ENCODE data around the gene HAP1.
"Not testable (repeated sequence)": the region's sequence is repeated elsewhere in the genome, so short reads cannot be mapped to it uniquely, and the experiment has no call there.

The HAP1 gene

DNA sequence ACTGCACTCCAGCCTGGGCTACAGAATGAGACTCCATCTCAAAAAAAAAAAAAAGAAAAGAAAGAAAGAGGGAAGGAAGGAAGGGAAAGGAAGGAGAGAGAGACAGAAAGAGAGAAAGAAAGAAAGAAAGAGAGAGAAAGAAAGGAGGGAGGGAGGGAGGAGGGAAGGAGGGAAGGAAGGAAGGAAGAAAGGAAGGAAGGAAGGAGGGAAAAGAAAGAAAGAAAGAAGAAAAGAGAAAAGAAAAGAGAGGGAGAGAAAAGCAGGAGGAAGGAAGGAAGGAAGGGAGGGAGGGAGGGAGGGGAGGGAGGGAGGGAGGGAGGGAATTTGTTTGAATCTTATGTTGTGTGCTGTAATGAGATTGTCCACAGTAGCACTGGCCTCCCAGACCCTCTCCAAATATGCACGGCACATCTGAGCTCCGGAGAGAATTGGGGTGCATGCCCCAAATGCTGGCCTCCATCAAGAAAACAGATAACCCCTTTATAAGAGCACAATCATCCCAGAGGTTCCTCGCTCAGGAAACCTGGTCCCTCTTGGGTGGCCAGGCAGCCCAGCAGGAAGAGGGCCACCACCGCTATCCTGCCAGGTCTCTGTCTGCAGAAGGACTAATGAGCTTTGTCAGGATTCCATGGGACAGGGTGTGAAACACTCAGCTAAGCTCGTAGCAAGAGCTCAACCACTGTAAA, 54.6 kb downstream of the HAP1 start:
- Mint-ChIP-seq H3K9me3 (no peaks in the 10 kb centered on the region), H3K27me3 (no peaks in the 10 kb centered on the region), H3K27ac (peak overlapping the region; percentile 93), H3K36me3 (no peaks in the 10 kb centered on the region), H3K4me3 (no peak overlapping the region), H3K4me1 (peaks cover 48% of the 10 kb centered on the region)
- ATAC-seq = no peak

GRCh38 chr17:41678907-41679739, 55.3 kb downstream of the HAP1 start:
- Mint-ChIP-seq H3K27me3 (no peaks in the 10 kb centered on the region), H3K4me1 (peaks cover 51% of the 10 kb centered on the region), H3K36me3 (no peaks in the 10 kb centered on the region), H3K27ac (peak overlapping the region; percentile 93), H3K9me3 (no peaks in the 10 kb centered on the region), H3K4me3 (peak overlapping the region; percentile 65)
- peak; percentile 81 for ATAC-seq

- Mint-ChIP-seq H3K27me3 (no peaks in the 10 kb centered on the region), H3K9me3 (no peaks in the 10 kb centered on the region), H3K27ac (peak overlapping the region; percentile 93), H3K4me1 (peaks cover 51% of the 10 kb centered on the region), H3K4me3 (peak overlapping the region; percentile 65), H3K36me3 (no peaks in the 10 kb centered on the region)
- ATAC-seq = peak; percentile 78
Measured at GRCh38 chr17:41678411-41678906, 56.0 kb downstream of the HAP1 start.

- peaks cover 44% of the 10 kb centered on the region for H3K4me1 Mint-ChIP-seq
- no peaks in the 10 kb centered on the region for H3K9me3 Mint-ChIP-seq
- no peaks in the 10 kb centered on the region for H3K27me3 Mint-ChIP-seq
- H3K27ac Mint-ChIP-seq = peak overlapping the region; percentile 93
- no peaks in the 10 kb centered on the region for H3K36me3 Mint-ChIP-seq
- no peak overlapping the region for H3K4me3 Mint-ChIP-seq
- no peak for ATAC-seq
Measured at GRCh38 chr17:41676058-41676419, 58.4 kb downstream of the HAP1 start.

GRCh38 chr17:41675157-41676057, 59.0 kb downstream of the HAP1 start:
- ATAC-seq, H3K4me3 Mint-ChIP-seq, H3K27me3 Mint-ChIP-seq, H3K9me3 Mint-ChIP-seq, H3K36me3 Mint-ChIP-seq: not testable (repeated sequence)
- Mint-ChIP-seq H3K27ac (peak overlapping the region; percentile 93), H3K4me1 (peaks cover 45% of the 10 kb centered on the region)

Measured in stimulated activated memory B cell treated with anti-CD40 and anti-IgM and Interleukin-4, amounts not matched to agents 10 μg/mL and 1 μg/mL and 100 μg/mL, for 72 hours (primary cell).